Measurements from ENCODE around the gene MEI1.

Gene MEI1

DNA sequence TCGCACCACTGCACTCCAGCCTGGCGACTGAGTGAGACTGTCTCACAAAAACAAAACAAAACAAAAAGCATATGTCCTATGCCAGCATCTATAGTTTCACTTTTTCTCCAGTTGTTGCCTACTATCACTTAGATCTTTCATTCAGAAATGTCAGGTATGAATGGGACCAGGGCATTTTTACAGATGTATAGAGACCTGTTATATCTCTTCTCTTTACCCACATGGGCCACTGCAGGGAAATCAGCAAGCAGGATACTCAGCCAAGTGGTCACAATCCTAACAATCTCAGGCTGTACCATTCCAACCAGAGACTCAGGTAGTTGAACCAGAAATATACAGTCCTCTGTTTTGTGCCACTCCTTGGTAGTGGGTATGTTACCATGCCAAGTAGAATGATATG, 117.6 kb downstream of the MEI1 start:
- H3K27ac ChIP-seq (replicated peaks) = no peak overlapping the region
- TF ChIP-seq GABPA (IDR thresholded peaks at IDR 0.05; ENCODE audit: low read depth) = no peak
- no peak for TF ChIP-seq SPI1 (IDR thresholded peaks at IDR 0.05; ENCODE audit: borderline replicate concordance, low read depth)
- TF ChIP-seq, protein P1, sequence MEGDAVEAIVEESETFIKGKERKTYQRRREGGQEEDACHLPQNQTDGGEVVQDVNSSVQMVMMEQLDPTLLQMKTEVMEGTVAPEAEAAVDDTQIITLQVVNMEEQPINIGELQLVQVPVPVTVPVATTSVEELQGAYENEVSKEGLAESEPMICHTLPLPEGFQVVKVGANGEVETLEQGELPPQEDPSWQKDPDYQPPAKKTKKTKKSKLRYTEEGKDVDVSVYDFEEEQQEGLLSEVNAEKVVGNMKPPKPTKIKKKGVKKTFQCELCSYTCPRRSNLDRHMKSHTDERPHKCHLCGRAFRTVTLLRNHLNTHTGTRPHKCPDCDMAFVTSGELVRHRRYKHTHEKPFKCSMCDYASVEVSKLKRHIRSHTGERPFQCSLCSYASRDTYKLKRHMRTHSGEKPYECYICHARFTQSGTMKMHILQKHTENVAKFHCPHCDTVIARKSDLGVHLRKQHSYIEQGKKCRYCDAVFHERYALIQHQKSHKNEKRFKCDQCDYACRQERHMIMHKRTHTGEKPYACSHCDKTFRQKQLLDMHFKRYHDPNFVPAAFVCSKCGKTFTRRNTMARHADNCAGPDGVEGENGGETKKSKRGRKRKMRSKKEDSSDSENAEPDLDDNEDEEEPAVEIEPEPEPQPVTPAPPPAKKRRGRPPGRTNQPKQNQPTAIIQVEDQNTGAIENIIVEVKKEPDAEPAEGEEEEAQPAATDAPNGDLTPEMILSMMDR (IDR thresholded peaks at IDR 0.05; ENCODE audit: insufficient read depth, low read length) = no peak
- no peak for TF ChIP-seq POLR2AphosphoS5 (IDR thresholded peaks at IDR 0.05; ENCODE audit: low read depth)
- TF ChIP-seq, protein P2, sequence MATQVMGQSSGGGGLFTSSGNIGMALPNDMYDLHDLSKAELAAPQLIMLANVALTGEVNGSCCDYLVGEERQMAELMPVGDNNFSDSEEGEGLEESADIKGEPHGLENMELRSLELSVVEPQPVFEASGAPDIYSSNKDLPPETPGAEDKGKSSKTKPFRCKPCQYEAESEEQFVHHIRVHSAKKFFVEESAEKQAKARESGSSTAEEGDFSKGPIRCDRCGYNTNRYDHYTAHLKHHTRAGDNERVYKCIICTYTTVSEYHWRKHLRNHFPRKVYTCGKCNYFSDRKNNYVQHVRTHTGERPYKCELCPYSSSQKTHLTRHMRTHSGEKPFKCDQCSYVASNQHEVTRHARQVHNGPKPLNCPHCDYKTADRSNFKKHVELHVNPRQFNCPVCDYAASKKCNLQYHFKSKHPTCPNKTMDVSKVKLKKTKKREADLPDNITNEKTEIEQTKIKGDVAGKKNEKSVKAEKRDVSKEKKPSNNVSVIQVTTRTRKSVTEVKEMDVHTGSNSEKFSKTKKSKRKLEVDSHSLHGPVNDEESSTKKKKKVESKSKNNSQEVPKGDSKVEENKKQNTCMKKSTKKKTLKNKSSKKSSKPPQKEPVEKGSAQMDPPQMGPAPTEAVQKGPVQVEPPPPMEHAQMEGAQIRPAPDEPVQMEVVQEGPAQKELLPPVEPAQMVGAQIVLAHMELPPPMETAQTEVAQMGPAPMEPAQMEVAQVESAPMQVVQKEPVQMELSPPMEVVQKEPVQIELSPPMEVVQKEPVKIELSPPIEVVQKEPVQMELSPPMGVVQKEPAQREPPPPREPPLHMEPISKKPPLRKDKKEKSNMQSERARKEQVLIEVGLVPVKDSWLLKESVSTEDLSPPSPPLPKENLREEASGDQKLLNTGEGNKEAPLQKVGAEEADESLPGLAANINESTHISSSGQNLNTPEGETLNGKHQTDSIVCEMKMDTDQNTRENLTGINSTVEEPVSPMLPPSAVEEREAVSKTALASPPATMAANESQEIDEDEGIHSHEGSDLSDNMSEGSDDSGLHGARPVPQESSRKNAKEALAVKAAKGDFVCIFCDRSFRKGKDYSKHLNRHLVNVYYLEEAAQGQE (IDR thresholded peaks at IDR 0.05; ENCODE audit: insufficient replicate concordance, low read depth) = no peak
- DNase-seq (ENCODE audit: low read depth in 1 of 2, low spot score in 1 of 2) = no peak
- H3K27me3 ChIP-seq (ENCODE audit: insufficient read depth, poor library complexity, severe bottlenecking) = no peaks in the 10 kb centered on the region
- no peak overlapping the region for H3K4me3 ChIP-seq (replicated peaks; ENCODE audit: insufficient read depth, low read length)

DNA sequence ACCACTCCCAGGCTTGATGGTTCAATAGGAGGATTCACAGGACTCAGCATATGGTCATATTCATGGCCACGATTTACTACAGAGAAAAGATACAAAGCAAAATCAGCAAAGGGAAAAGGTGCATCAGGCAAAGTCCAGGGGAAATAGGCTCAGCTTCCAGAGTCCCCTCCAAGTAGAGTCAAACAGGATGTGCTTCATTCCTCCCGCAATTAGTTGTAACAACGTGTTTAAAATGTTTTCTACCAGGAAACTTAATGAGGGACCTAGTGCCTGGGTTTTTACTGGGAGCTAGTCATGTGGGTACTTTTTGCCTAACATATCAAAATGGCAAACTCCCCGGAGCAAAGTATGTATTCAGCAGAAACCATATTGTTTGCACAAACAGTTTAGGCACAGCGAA, 118.7 kb downstream of the MEI1 start:
- no peaks in the 10 kb centered on the region for H3K27me3 ChIP-seq (ENCODE audit: insufficient read depth, poor library complexity, severe bottlenecking)
- DNase-seq (ENCODE audit: low read depth in 1 of 2, low spot score in 1 of 2) = no peak
- H3K4me3 ChIP-seq (replicated peaks; ENCODE audit: insufficient read depth, low read length) = no peak overlapping the region
- H3K27ac ChIP-seq (replicated peaks) = no peak overlapping the region
- no peak for TF ChIP-seq POLR2AphosphoS5 (IDR thresholded peaks at IDR 0.05; ENCODE audit: low read depth)
- TF ChIP-seq GABPA (IDR thresholded peaks at IDR 0.05; ENCODE audit: low read depth) = no peak
- TF ChIP-seq, protein P1 (IDR thresholded peaks at IDR 0.05; ENCODE audit: insufficient read depth, low read length) = no peak
- TF ChIP-seq SPI1 (IDR thresholded peaks at IDR 0.05; ENCODE audit: borderline replicate concordance, low read depth) = no peak
- TF ChIP-seq, protein P2 (IDR thresholded peaks at IDR 0.05; ENCODE audit: insufficient replicate concordance, low read depth) = no peak

DNA sequence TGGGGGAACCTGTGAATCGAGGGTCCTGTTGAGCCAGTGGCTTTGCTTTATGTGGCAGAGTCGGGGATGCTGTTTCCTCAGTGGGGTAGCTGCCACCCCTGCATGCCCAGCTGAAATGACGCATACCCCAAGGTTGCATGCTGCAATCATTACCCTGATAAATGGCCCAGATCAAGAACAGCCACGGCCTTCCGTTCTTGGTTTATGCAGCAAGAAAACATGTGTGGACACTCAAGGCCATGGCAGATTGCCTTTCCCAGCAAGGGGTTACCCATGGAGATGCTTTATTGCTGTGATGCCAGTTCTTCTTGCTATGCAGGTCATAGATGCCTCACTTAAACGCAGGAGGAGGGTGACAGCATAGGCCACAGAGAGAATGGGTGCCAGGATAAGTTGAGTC, 119.3 kb downstream of the MEI1 start:
- TF ChIP-seq SPI1 (IDR thresholded peaks at IDR 0.05; ENCODE audit: borderline replicate concordance, low read depth) (no peak), GABPA (IDR thresholded peaks at IDR 0.05; ENCODE audit: low read depth) (no peak), POLR2AphosphoS5 (IDR thresholded peaks at IDR 0.05; ENCODE audit: low read depth) (no peak)
- TF ChIP-seq, protein P2 (IDR thresholded peaks at IDR 0.05; ENCODE audit: insufficient replicate concordance, low read depth) = no peak
- TF ChIP-seq, protein P1 (IDR thresholded peaks at IDR 0.05; ENCODE audit: insufficient read depth, low read length) = no peak
- H3K27me3 ChIP-seq (ENCODE audit: insufficient read depth, poor library complexity, severe bottlenecking) = no peaks in the 10 kb centered on the region
- no peak overlapping the region for H3K4me3 ChIP-seq (replicated peaks; ENCODE audit: insufficient read depth, low read length)
- DNase-seq (ENCODE audit: low read depth in 1 of 2, low spot score in 1 of 2) = no peak
- no peak overlapping the region for H3K27ac ChIP-seq (replicated peaks)

Data from HL-60 (cell line).